ENCODE measurements around the gene SYCP3.

Gene SYCP3

DNA sequence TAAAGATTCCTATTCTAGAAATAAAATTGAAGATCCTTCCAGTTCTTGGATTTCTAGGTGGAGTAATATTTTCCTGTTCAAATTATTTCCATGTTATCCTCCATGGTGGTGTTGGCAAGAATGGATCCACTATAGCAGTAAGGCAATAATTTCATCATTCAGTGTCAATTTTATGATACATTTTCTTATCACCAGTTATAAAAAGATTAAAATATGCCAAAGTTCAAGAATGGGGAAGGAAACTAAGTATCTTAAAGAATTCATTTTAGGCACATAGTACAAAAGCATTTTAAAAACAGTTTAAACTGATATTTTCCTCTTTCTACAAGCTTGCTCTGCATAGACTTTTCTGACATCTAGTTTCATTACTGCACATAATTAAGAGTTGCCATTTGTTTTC lies 19.1 kb downstream of the SYCP3 start:
- Histone ChIP-seq H3K4me1 (ENCODE audit: control insufficient read depth, insufficient read depth, low read length) (no peaks in the 10 kb centered on the region), H3K4me3 (ENCODE audit: insufficient read depth, low read depth, low read length) (no peak overlapping the region), H3K27ac (ENCODE audit: insufficient read depth, low read depth, low read length, poor library complexity, severe bottlenecking) (no peak overlapping the region), H3K27me3 (ENCODE audit: control insufficient read depth, insufficient read depth, low read length, poor library complexity, severe bottlenecking) (no peaks in the 10 kb centered on the region), H3K36me3 (ENCODE audit: control insufficient read depth, insufficient read depth, low read length) (no peaks in the 10 kb centered on the region), H3K9me3 (ENCODE audit: control insufficient read depth, low read length) (no peaks in the 10 kb centered on the region)

DNA sequence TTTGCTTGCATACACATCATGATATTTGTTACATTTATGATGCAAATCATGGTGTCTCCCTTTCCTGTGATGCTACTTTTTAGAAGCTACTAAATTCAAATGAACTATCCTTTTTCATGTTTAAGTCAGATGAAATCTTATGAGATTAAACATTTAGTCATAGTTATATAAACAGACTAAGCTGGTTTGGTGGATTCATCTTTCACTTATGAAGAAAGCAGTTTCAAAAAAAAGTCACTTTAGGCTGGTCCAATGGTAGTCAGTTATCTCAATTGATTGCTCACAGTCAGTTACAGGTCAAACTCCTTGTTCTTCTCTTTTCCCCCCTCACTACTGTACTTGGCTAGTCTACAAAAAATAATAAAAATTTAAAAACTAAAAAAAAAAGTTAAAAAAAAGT lies 19.7 kb downstream of the SYCP3 start:
- Histone ChIP-seq H3K4me1 (ENCODE audit: control insufficient read depth, insufficient read depth, low read length) (no peaks in the 10 kb centered on the region), H3K36me3 (ENCODE audit: control insufficient read depth, insufficient read depth, low read length) (no peaks in the 10 kb centered on the region), H3K27me3 (ENCODE audit: control insufficient read depth, insufficient read depth, low read length, poor library complexity, severe bottlenecking) (no peaks in the 10 kb centered on the region), H3K27ac (ENCODE audit: insufficient read depth, low read depth, low read length, poor library complexity, severe bottlenecking) (no peak overlapping the region), H3K9me3 (ENCODE audit: control insufficient read depth, low read length) (no peaks in the 10 kb centered on the region), H3K4me3 (ENCODE audit: insufficient read depth, low read depth, low read length) (no peak overlapping the region)

GRCh38 chr12:101714877-101715444 lies 24.3 kb downstream of the SYCP3 start:
- Histone ChIP-seq H3K9me3 (ENCODE audit: control insufficient read depth, low read length) (no peaks in the 10 kb centered on the region), H3K4me1 (ENCODE audit: control insufficient read depth, insufficient read depth, low read length) (no peaks in the 10 kb centered on the region), H3K27ac (ENCODE audit: insufficient read depth, low read depth, low read length, poor library complexity, severe bottlenecking) (no peak overlapping the region), H3K4me3 (ENCODE audit: insufficient read depth, low read depth, low read length) (no peak overlapping the region), H3K27me3 (ENCODE audit: control insufficient read depth, insufficient read depth, low read length, poor library complexity, severe bottlenecking) (no peaks in the 10 kb centered on the region), H3K36me3 (ENCODE audit: control insufficient read depth, insufficient read depth, low read length) (no peaks in the 10 kb centered on the region)
- 93% methylated on average over 3 of the region's 3 CpGs for WGBS, 2 experiments

DNA sequence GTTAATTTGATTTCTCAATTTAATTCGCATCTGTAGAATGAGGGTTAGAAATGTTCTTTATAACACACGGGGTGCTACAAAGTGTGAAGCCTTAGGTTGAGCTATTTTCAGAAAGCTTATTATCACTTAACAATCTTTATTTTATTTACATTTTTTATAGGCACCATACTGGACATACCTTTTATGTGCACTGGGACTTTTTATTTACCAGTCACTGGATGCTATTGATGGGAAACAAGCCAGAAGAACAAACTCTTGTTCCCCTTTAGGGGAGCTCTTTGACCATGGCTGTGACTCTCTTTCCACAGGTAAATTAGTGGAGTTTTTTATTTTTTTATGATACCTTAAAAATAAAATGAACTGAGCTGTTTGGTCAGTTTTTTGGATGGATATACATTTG lies 25.3 kb downstream of the SYCP3 start:
- no peaks in the 10 kb centered on the region for H3K36me3 ChIP-seq (ENCODE audit: control insufficient read depth, insufficient read depth, low read length)
- H3K27me3 ChIP-seq (ENCODE audit: control insufficient read depth, insufficient read depth, low read length, poor library complexity, severe bottlenecking) = no peaks in the 10 kb centered on the region
- H3K4me1 ChIP-seq (ENCODE audit: control insufficient read depth, insufficient read depth, low read length) = no peaks in the 10 kb centered on the region
- H3K9me3 ChIP-seq (ENCODE audit: control insufficient read depth, low read length) = no peaks in the 10 kb centered on the region
- WGBS, 2 experiments = 92 to 93% methylated on average over 2 of the region's 2 CpGs
- H3K4me3 ChIP-seq (ENCODE audit: insufficient read depth, low read depth, low read length) = no peak overlapping the region
- H3K27ac ChIP-seq (ENCODE audit: insufficient read depth, low read depth, low read length, poor library complexity, severe bottlenecking) = no peak overlapping the region

DNA sequence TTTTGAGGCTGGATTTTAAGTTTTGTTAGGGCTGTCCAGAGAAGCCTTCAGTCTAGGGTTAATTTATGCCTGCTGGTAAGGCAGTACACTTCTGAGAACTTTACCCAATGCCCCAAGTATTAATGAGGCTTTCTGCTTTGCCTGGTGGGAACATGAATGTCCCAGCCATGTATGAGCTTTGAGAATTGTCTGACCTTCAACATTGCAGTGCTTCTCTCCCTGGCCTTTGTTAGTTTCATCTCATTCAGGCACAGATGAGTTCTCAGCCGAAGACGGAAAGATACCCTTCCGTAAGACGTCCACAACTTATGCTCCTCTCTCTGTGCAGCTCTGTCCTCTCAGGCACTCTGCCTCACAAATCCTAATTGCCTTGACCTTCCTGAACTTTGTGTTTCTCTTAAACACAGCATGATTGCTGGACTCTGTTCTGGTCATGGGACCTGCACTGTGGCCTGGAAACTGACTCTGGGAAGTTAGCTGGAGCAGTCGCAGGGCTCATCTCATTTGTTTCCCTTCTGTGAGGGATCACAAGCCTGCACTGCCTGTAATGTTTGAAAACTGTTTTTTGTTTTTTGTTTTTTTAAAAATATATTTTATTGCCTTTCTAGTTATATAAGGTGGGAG lies 26.1 kb downstream of the SYCP3 start:
- H3K36me3 ChIP-seq (ENCODE audit: control insufficient read depth, insufficient read depth, low read length) = no peaks in the 10 kb centered on the region
- no peak overlapping the region for H3K4me3 ChIP-seq (ENCODE audit: insufficient read depth, low read depth, low read length)
- WGBS, 2 experiments = 87 to 88% methylated on average over 5 of the region's 5 CpGs
- H3K27ac ChIP-seq (ENCODE audit: insufficient read depth, low read depth, low read length, poor library complexity, severe bottlenecking) = peak overlapping the region; percentile 53
- no peaks in the 10 kb centered on the region for H3K9me3 ChIP-seq (ENCODE audit: control insufficient read depth, low read length)
- H3K27me3 ChIP-seq (ENCODE audit: control insufficient read depth, insufficient read depth, low read length, poor library complexity, severe bottlenecking) = no peaks in the 10 kb centered on the region
- H3K4me1 ChIP-seq (ENCODE audit: control insufficient read depth, insufficient read depth, low read length) = no peaks in the 10 kb centered on the region

DNA sequence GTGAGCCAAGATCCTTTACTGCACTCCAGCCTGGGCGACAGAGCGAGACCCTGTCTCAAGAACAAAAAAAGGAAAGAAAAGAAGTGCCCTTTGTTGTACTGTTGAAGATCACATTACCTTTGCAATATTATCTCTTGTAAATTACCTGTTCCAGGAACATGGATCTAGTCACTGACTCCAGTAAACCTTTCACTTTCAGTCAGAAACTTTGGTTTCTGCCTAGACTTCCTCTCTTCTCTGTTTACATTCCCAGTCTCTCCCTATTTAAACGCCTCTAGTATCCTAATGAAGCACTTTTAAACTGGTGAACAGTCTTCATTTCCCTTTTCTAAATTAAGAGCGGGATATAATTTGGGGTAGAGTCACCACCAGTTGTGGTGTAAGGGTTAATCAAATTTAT lies 29.0 kb downstream of the SYCP3 start:
- Histone ChIP-seq H3K4me3 (ENCODE audit: insufficient read depth, low read depth, low read length) (no peak overlapping the region), H3K36me3 (ENCODE audit: control insufficient read depth, insufficient read depth, low read length) (no peaks in the 10 kb centered on the region), H3K4me1 (ENCODE audit: control insufficient read depth, insufficient read depth, low read length) (no peaks in the 10 kb centered on the region), H3K27me3 (ENCODE audit: control insufficient read depth, insufficient read depth, low read length, poor library complexity, severe bottlenecking) (no peaks in the 10 kb centered on the region), H3K9me3 (ENCODE audit: control insufficient read depth, low read length) (no peaks in the 10 kb centered on the region), H3K27ac (ENCODE audit: insufficient read depth, low read depth, low read length, poor library complexity, severe bottlenecking) (no peak overlapping the region)
- 85 to 95% methylated on average over 3 to 4 of the region's 4 CpGs for WGBS, 2 experiments

GRCh38 chr12:101707131-101707782 lies 32.0 kb downstream of the SYCP3 start:
- H3K4me1 ChIP-seq (ENCODE audit: control insufficient read depth, insufficient read depth, low read length) = no peaks in the 10 kb centered on the region
- H3K36me3 ChIP-seq (ENCODE audit: control insufficient read depth, insufficient read depth, low read length) = no peaks in the 10 kb centered on the region
- H3K9me3 ChIP-seq (ENCODE audit: control insufficient read depth, low read length) = no peaks in the 10 kb centered on the region
- no peaks in the 10 kb centered on the region for H3K27me3 ChIP-seq (ENCODE audit: control insufficient read depth, insufficient read depth, low read length, poor library complexity, severe bottlenecking)
- H3K27ac ChIP-seq (ENCODE audit: insufficient read depth, low read depth, low read length, poor library complexity, severe bottlenecking) = no peak overlapping the region
- no peak overlapping the region for H3K4me3 ChIP-seq (ENCODE audit: insufficient read depth, low read depth, low read length)

DNA sequence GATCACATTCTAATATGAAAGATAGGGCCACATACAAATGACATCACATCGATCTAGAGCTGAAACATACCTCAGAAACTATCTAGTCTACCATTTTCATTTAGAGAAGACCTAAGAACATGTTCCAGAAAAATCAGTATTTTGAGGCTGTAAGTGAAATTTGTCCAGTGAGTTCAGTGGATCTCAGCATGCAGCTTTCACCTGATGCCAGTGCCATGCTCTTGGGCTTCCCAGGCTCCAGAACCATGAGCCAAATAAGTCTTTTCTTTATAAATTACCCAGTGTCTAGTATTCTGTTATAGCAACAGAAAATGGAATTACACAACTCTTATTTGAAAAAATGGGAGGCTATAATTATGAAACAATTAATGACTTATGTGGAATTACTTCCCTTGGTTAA lies 32.9 kb downstream of the SYCP3 start:
- no peak overlapping the region for H3K27ac ChIP-seq (ENCODE audit: insufficient read depth, low read depth, low read length, poor library complexity, severe bottlenecking)
- H3K27me3 ChIP-seq (ENCODE audit: control insufficient read depth, insufficient read depth, low read length, poor library complexity, severe bottlenecking) = no peaks in the 10 kb centered on the region
- no peaks in the 10 kb centered on the region for H3K36me3 ChIP-seq (ENCODE audit: control insufficient read depth, insufficient read depth, low read length)
- no peaks in the 10 kb centered on the region for H3K4me1 ChIP-seq (ENCODE audit: control insufficient read depth, insufficient read depth, low read length)
- H3K4me3 ChIP-seq (ENCODE audit: insufficient read depth, low read depth, low read length) = no peak overlapping the region
- WGBS, 2 experiments = 95 to 100% methylated on average over 1 of the region's 1 CpG
- H3K9me3 ChIP-seq (ENCODE audit: control insufficient read depth, low read length) = no peaks in the 10 kb centered on the region

- H3K36me3 ChIP-seq (ENCODE audit: control insufficient read depth, insufficient read depth, low read length) = no peaks in the 10 kb centered on the region
- 81 to 85% methylated on average over 3 of the region's 3 CpGs for WGBS, 2 experiments
- H3K9me3 ChIP-seq (ENCODE audit: control insufficient read depth, low read length) = no peaks in the 10 kb centered on the region
- no peak overlapping the region for H3K27ac ChIP-seq (ENCODE audit: insufficient read depth, low read depth, low read length, poor library complexity, severe bottlenecking)
- no peak overlapping the region for H3K4me3 ChIP-seq (ENCODE audit: insufficient read depth, low read depth, low read length)
- peaks cover 2% of the 10 kb centered on the region for H3K27me3 ChIP-seq (ENCODE audit: control insufficient read depth, insufficient read depth, low read length, poor library complexity, severe bottlenecking)
- no peaks in the 10 kb centered on the region for H3K4me1 ChIP-seq (ENCODE audit: control insufficient read depth, insufficient read depth, low read length)
Observed at GRCh38 chr12:101703487-101703886, 35.8 kb downstream of the SYCP3 start.

DNA sequence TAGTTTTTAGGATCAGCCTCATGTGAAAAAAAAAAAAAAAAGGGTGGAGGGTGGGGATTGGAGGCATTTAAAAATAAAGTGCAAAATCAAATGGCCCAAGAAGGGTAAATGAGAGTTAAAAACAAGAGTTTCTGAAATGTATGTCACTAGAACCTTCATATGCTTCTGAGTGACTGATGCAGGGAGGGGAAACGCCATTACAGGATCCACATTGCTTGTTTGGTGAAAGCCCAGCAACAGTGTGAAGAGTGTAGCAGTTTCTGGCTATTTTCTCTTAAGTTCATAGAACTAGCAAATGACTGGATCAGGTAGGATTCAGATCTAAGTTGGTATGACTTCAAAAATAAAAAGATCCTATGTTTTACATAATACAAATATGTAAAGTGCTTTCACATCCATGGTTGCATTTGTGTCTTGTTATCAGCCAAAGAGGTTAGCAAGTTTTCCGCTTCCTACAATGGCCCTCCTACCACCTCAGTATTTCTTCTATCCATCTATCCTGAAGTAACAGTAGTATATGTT lies 38.9 kb downstream of the SYCP3 start:
- Histone ChIP-seq H3K4me1 (ENCODE audit: control insufficient read depth, insufficient read depth, low read length) (no peaks in the 10 kb centered on the region), H3K4me3 (ENCODE audit: insufficient read depth, low read depth, low read length) (no peak overlapping the region), H3K27ac (ENCODE audit: insufficient read depth, low read depth, low read length, poor library complexity, severe bottlenecking) (no peak overlapping the region), H3K27me3 (ENCODE audit: control insufficient read depth, insufficient read depth, low read length, poor library complexity, severe bottlenecking) (peaks cover 27% of the 10 kb centered on the region), H3K36me3 (ENCODE audit: control insufficient read depth, insufficient read depth, low read length) (no peaks in the 10 kb centered on the region), H3K9me3 (ENCODE audit: control insufficient read depth, low read length) (no peaks in the 10 kb centered on the region)
- WGBS, 2 experiments = 81% methylated on average over 1 to 2 of the region's 2 CpGs
